Upper lobe of right lung (tissue), 1 donor: Measurements from ENCODE around the gene ACTN3. TPM values are rescaled to one million over a fixed set of nuclear protein-coding genes. Genes with fewer than 3 reads are reported as not detected.

Experiments
- ATAC-seq: fragments of 200-7000 bp; cut with Tn5 transposase; one replicate; pipeline ENCODE4 v1.9.1; 2020; ENCODE audit warnings: mild to moderate bottlenecking, moderate library complexity
- DNase-seq: peaks from one replicate; pipeline ENCODE4 v3.0.0-alpha.2; 2020
- H3K27ac ChIP-seq: fragments of 200-600 bp; one replicate; pipeline ENCODE4 v1.8.0; 2022
- H3K27me3 ChIP-seq: fragments of 200-600 bp; one replicate; pipeline ENCODE4 v1.8.0; 2022; ENCODE audit warnings: mild to moderate bottlenecking
- H3K36me3 ChIP-seq: fragments of 200-600 bp; one replicate; pipeline ENCODE4 v1.8.0; 2022
- H3K4me1 ChIP-seq: fragments of 200-600 bp; one replicate; pipeline ENCODE4 v1.8.0; 2022
- H3K4me3 ChIP-seq: fragments of 200-600 bp; one replicate; pipeline ENCODE4 v1.8.0; 2022; ENCODE audit warnings: mild to moderate bottlenecking
- H3K9me3 ChIP-seq: fragments of 200-600 bp; one replicate; pipeline ENCODE4 v1.8.0; 2022
- CTCF ChIP-seq: fragments of 200-600 bp; IDR thresholded peaks from one replicate; pipeline ENCODE4 v1.8.0; 2022; ENCODE audit warnings: antibody characterized with exemption
- intact Hi-C: fragments of 100-400 bp; cut with DNase I; formaldehyde crosslinking; loops from one replicate; pipeline ENCODE4 v1.11.0; 2022
- long read RNA-seq: library from polyadenylated mRNA; unstranded; transcript quantifications from one replicate; pipeline ENCODE4 v2.0.0, GENCODE V29; 2021
- total RNA-seq: library from RNA; stranded (reverse); fragmentation: NEBNext Ultra II Directional; extraction: Animal tissue kit (Norgen Biotek cat#: 25700); gene quantifications from one replicate; pipeline ENCODE4 v1.2.1, GENCODE V29; 2021
- donor health status: DM: no; HTN: yes; CAD: no; lungs with severe emphysema.

The ACTN3 gene
- total RNA-seq = not detected
- long read RNA-seq = 0 reads

- intact Hi-C loops = no loop called here
- H3K27ac ChIP-seq = peak within 1 kb of the TSS; percentile 85
- TF ChIP-seq CTCF = no peak
- H3K4me3 ChIP-seq = peak within 1 kb of the TSS; percentile 86
- peaks cover 28% of the 10 kb centered on the region for H3K4me1 ChIP-seq
- no peaks in the 10 kb centered on the region for H3K9me3 ChIP-seq
- ATAC-seq = no peak
- H3K36me3 ChIP-seq = peaks cover 15% of the 10 kb centered on the region
- no peaks in the 10 kb centered on the region for H3K27me3 ChIP-seq
- DNase-seq = no peak
These were observed at the start of gene ACTN3 for GRCh38 chr11:66546368-66546965. TSS of gene ACTN3 (plus strand) at chr11:66546903. CDS start at chr11:66546938, 35 bp downstream.

DNA sequence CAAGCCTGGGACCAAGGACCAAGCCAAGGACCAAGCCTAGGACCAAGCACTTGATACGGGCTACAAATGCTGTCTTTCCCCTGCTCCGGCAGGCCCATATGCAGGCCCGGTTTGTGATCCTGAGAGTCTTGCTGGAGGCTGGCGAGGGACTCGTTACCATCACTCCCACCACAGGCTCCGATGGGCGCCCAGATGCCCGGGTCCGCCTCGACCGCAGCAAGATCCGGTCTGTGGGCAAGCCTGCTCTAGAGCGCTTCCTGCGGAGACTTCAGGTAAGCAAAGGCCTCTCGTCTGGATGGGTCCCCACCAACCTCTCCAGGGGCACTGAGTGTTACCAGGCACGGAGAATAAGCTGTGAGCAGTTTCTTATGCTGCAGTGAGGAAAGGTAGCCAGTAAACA is 49.5 kb upstream of the ACTN3 start:
- H3K4me1 ChIP-seq = no peaks in the 10 kb centered on the region
- ATAC-seq = no peak
- intact Hi-C loops = no loop called here
- no peak for TF ChIP-seq CTCF
- H3K9me3 ChIP-seq = no peaks in the 10 kb centered on the region
- H3K4me3 ChIP-seq = no peak overlapping the region
- no peak overlapping the region for H3K27ac ChIP-seq
- H3K36me3 ChIP-seq = peaks cover 47% of the 10 kb centered on the region
- no peaks in the 10 kb centered on the region for H3K27me3 ChIP-seq
- no peak for DNase-seq

- ATAC-seq (no peak), DNase-seq (no peak)
- peaks cover 42% of the 10 kb centered on the region for H3K36me3 ChIP-seq
- no peak for TF ChIP-seq CTCF
- H3K27ac ChIP-seq = no peak overlapping the region
- no peaks in the 10 kb centered on the region for H3K27me3 ChIP-seq
- H3K4me3 ChIP-seq = no peak overlapping the region
- H3K4me1 ChIP-seq = no peaks in the 10 kb centered on the region
- no peaks in the 10 kb centered on the region for H3K9me3 ChIP-seq
- intact Hi-C loops = no loop called here
These were observed 48.2 kb upstream of the ACTN3 start for GRCh38 chr11:66498506-66498905.

DNA sequence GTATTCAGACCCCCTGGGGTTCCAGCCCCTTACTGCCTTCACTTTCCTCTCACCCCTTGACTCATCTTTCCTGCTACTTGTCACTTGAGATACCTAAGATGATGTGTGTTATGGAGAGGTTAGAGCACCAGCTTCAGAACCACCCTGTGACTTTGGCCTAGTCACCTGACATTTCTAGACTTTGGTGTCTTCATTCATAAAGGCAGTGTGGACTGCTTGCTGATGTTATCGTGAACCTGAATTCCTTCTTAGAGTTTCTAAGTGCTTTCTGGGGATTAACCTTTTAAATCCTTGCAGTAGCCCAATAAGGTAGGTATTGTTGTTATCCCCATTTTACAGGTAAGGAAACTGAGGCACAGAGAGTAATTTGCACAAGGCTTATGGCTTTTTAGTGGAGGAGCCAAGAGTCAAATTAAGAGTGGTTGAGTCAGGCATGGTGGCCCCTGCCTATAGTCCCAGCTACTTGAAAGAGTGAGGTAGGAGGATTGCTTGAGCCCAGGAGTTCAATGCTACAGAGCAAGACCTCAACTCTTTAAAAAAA is 41.4 kb upstream of the ACTN3 start:
- TF ChIP-seq CTCF = no peak
- Histone ChIP-seq H3K4me1 (peaks cover 6% of the 10 kb centered on the region), H3K9me3 (no peaks in the 10 kb centered on the region), H3K36me3 (peaks cover 24% of the 10 kb centered on the region), H3K4me3 (no peak overlapping the region), H3K27ac (no peak overlapping the region), H3K27me3 (no peaks in the 10 kb centered on the region)
- no peak for DNase-seq
- no peak for ATAC-seq
- intact Hi-C loops = no loop called here

GRCh38 chr11:66509131-66509561 is 37.6 kb upstream of the ACTN3 start:
- DNase-seq (no peak), ATAC-seq (no peak)
- TF ChIP-seq CTCF = no peak
- Histone ChIP-seq H3K9me3 (no peaks in the 10 kb centered on the region), H3K4me3 (no peak overlapping the region), H3K36me3 (peaks cover 13% of the 10 kb centered on the region), H3K27me3 (no peaks in the 10 kb centered on the region), H3K4me1 (peaks cover 15% of the 10 kb centered on the region), H3K27ac (no peak overlapping the region)
- intact Hi-C loops = no loop called here
